HK-2 (cell line): ENCODE measurements around the gene KREMEN2.
"Not testable (repeated sequence)": the region's sequence is repeated elsewhere in the genome, so short reads cannot be mapped to it uniquely, and the experiment has no call there.

Experiments used
- DNase-seq: peaks from one replicate; pipeline ENCODE4 v3.0.0-alpha.2; 2018; ENCODE audit not compliant: unreplicated experiment

The KREMEN2 gene

GRCh38 chr16:2942045-2942444 is 22.0 kb upstream of the KREMEN2 start:
- DNase-seq: no peak

- DNase-seq: not testable (repeated sequence)
Observed at GRCh38 chr16:2943716-2944115, 20.4 kb upstream of the KREMEN2 start.

GRCh38 chr16:2946649-2947048 is 17.4 kb upstream of the KREMEN2 start:
- DNase-seq: no peak

- no peak for DNase-seq
Observed at GRCh38 chr16:2948807-2949704, 15.0 kb upstream of the KREMEN2 start.

- DNase-seq: no peak
Observed at GRCh38 chr16:2949705-2950352, 14.2 kb upstream of the KREMEN2 start.

- DNase-seq: no peak
Observed at GRCh38 chr16:2950353-2950724, 13.7 kb upstream of the KREMEN2 start.

GRCh38 chr16:2950773-2951172 is 13.3 kb upstream of the KREMEN2 start:
- no peak for DNase-seq

GRCh38 chr16:2952679-2953078 is 11.4 kb upstream of the KREMEN2 start:
- DNase-seq: no peak

GRCh38 chr16:2953706-2954627 is 10.1 kb upstream of the KREMEN2 start:
- no peak for DNase-seq

GRCh38 chr16:2954656-2955381 is 9.3 kb upstream of the KREMEN2 start:
- DNase-seq: no peak

- DNase-seq: no peak
Observed at GRCh38 chr16:2955438-2955778, 8.7 kb upstream of the KREMEN2 start.

GRCh38 chr16:2955779-2956578 is 8.1 kb upstream of the KREMEN2 start:
- DNase-seq: no peak

- no peak for DNase-seq
Observed at GRCh38 chr16:2956579-2956956, 7.5 kb upstream of the KREMEN2 start.

GRCh38 chr16:2959206-2959605 is 4.9 kb upstream of the KREMEN2 start:
- DNase-seq: no peak

GRCh38 chr16:2960183-2961010 is 3.7 kb upstream of the KREMEN2 start:
- no peak for DNase-seq

- DNase-seq: no peak
Observed at GRCh38 chr16:2962334-2963073, 1.6 kb upstream of the KREMEN2 start.

GRCh38 chr16:2963074-2963722 is 877 bp upstream of the KREMEN2 start:
- DNase-seq: no peak

GRCh38 chr16:2964475-2965336 is 631 bp downstream of the KREMEN2 start:
- peak; percentile 82 for DNase-seq
